Lower leg skin (tissue), 4 donors: ENCODE results near the gene NFIA. TPM values are rescaled to one million over a fixed set of nuclear protein-coding genes. Genes with fewer than 3 reads are reported as not detected.

Experiments used
- DNase-seq, 2 donors: peaks; one replicate each; pipeline ENCODE4 v3.0.0-alpha.2; 2019; ENCODE audit warnings: low spot score in 2 of 2
- H3K4me3 ChIP-seq: fragments of 200-600 bp; sonication (generic); 2 replicates; pipeline ENCODE4 v1.5.1; 2017; ENCODE audit warnings: mild to moderate bottlenecking, low read depth; ENCODE audit not compliant: poor library complexity, severe bottlenecking
- CTCF ChIP-seq, 3 donors: fragments of 450-650 bp; IDR thresholded peaks; one replicate each; pipeline ENCODE4 v1.5.1; 2016; ENCODE audit warnings: antibody characterized with exemption in 3 of 3, mild to moderate bottlenecking in 3 of 3, moderate library complexity in 2 of 3
- POLR2A ChIP-seq, 2 donors: fragments of 450-650 bp; IDR thresholded peaks; one replicate each; pipeline ENCODE4 v1.6.1; 2016 to 2017; ENCODE audit warnings: antibody characterized with exemption in 2 of 2, mild to moderate bottlenecking in 1 of 2, moderate library complexity in 1 of 2
- WGBS, 2 donors: methylation state at CpG; one replicate each; pipeline ENCODE4 v1.1.5; 2018; 5-methylcytosine and 5-hydroxymethylcytosine counted together
- intact Hi-C: fragments of 100-400 bp; cut with DNase I; formaldehyde crosslinking; loops from one replicate; pipeline ENCODE4 v1.15.0; 2023; ENCODE audit warnings: low total_unique reads
- total RNA-seq, 4 donors: library from RNA; depleted of rRNA; stranded (reverse); fragments of >200 nt; gene quantifications; one replicate each; pipeline ENCODE4 v1.1.0, GENCODE V29; 2016

Gene NFIA
- total RNA-seq, 4 donors from 2014 or later = 26.0 to 32.5 (median 30.3) TPM

DNA sequence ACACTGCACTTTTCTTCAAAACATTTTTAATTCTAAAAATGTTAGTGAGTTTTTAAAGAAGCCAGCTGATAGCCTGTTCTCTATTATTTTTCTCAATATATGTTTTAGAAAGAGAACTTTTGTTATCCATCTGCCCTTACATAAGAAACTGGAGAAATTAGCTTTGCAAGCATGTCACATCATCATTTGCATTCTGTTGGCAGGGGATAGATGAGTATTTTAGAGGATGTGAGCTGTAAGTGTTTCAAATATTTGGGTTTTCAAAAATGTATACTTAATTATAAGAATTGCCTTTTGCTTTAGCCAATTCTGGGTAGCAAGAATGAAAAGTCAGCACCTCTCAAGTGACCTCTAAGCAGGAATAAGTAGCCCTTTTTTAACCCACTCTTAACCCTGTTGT, 7.4 kb downstream of the NFIA start:
- DNase-seq = no peak
- TF ChIP-seq POLR2A (IDR thresholded peaks at IDR 0.05) (no peak), CTCF (IDR thresholded peaks at IDR 0.05) (no peak)
- intact Hi-C loops = loop anchor here (10.0 kb wide), 1 partner anchor 105 kb away; no protein-coding TSS in a partner anchor
- no peak overlapping the region for H3K4me3 ChIP-seq

DNA sequence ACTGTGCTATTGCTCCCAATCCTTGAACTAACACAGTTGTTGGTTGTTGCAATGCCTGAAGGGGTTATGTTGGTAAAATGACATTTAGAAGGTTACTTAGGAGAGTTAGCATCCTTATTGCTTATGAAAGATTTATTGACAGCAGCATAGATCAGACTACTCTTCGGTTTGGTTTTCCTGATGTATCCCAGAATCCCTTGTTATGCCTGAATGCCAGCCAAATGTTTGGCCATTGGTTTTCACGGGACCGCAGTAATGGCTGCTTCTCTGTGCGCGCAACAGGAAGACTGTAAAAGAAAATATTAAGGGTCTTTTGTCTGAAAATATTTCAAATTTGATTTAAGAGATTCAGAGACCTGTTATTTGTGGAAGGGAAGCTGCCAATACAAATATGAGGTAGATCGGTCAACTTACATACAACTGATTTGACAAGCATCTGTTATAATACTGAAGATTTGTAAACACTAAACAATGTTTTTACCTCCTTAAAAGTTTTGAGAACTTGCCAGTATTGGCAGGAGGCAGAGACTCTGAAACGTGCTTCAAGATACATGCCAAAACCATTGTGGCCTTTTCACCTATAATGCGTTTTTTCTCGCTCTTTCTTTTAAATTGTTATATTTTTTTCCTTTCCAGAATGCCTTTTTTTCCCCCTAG, 8.3 kb downstream of the NFIA start:
- DNase-seq = no peak
- intact Hi-C loops = no loop called here
- WGBS, 2 donors = 67 to 77% methylated on average over 9 of the region's 9 CpGs
- H3K4me3 ChIP-seq = no peak overlapping the region
- TF ChIP-seq CTCF (IDR thresholded peaks at IDR 0.05) (no peak), POLR2A (IDR thresholded peaks at IDR 0.05) (no peak)

- intact Hi-C loops = no loop called here
- 55 to 57% methylated on average over 3 of the region's 3 CpGs for WGBS, 2 donors
- DNase-seq = no peak
- TF ChIP-seq CTCF (IDR thresholded peaks at IDR 0.05) (no peak), POLR2A (IDR thresholded peaks at IDR 0.05) (no peak)
- no peak overlapping the region for H3K4me3 ChIP-seq
Measured at GRCh38 chr1:61091455-61091854, 9.1 kb downstream of the NFIA start.

GRCh38 chr1:61092642-61093041, 10.3 kb downstream of the NFIA start:
- DNase-seq = no peak
- intact Hi-C loops = no loop called here
- no peak overlapping the region for H3K4me3 ChIP-seq
- WGBS, 2 donors = 55 to 65% methylated on average over 5 of the region's 5 CpGs
- TF ChIP-seq CTCF (IDR thresholded peaks at IDR 0.05) = no peak
- TF ChIP-seq POLR2A (IDR thresholded peaks at IDR 0.05) = no peak

DNA sequence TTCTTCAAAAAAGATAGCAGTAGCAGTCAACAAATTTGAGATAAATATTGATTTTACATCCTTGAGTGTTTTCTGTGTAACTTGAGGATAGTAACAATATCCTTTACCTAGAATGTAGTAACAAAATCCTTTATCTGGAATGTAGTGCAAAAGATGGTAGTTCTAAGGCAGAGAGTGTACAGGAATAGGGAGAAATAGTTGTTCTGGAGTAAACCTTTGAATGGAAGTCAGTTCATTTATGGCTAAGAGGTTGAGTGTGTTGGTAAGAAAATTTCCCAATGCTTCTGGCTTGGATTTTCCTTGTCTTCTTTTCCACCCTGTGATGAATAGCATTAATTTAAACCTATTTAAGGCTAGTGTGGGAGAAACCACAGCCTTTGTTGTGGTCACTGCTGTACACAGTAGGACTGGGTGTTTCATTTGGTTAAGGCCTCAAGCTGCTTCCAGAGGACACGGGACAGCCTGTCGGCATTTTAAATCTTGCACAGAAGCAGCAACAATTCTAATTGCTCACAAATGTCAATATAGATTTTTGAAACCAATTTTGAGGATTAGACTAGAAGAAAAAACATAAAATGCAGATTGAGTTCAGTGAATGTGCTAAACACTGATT, 11.3 kb downstream of the NFIA start:
- intact Hi-C loops = no loop called here
- WGBS, 2 donors = 62 to 72% methylated on average over 2 of the region's 2 CpGs
- DNase-seq = no peak
- no peak overlapping the region for H3K4me3 ChIP-seq
- TF ChIP-seq CTCF (IDR thresholded peaks at IDR 0.05) (no peak), POLR2A (IDR thresholded peaks at IDR 0.05) (no peak)
